Natural killer cell treated with Interleukin-12 subunit alpha and Interleukin-12 subunit beta and Interleukin-15 and Interleukin-18, amount 100 ng/mL, for 72 hours (primary cell): ENCODE measurements around the gene OTUB2. TPM values are rescaled to one million over a fixed set of nuclear protein-coding genes. Genes with fewer than 3 reads are reported as not detected.

ENCODE experiments used
- ATAC-seq, 2 donors: fragments of 150-1000 bp; cut with Tn5 transposase in 1 of 2; sonication (Bioruptor Pico), chemical (Tn5 transposase) in 1 of 2; 2 replicates each; pipeline ENCODE4 v1.10.0; 2021
- DNase-seq: peaks from one replicate; pipeline ENCODE4 v3.0.0; 2022; ENCODE audit warnings: low spot score
- H3K27ac Mint-ChIP-seq, 2 donors: 1 replicate in 1 of 2; 2 replicates in 1 of 2; pipeline ENCODE4 v1.8.0; 2022; ENCODE audit warnings: mixed read lengths in 2 of 2, mild to moderate bottlenecking in 1 of 2, moderate library complexity in 1 of 2
- H3K27me3 Mint-ChIP-seq, 2 donors: 1 replicate in 1 of 2; 2 replicates in 1 of 2; pipeline ENCODE4 v1.8.0; 2022; ENCODE audit warnings: mixed read lengths in 2 of 2
- H3K36me3 Mint-ChIP-seq: one replicate; pipeline ENCODE4 v1.8.0; 2022; ENCODE audit warnings: mixed read lengths
- H3K4me1 Mint-ChIP-seq, 2 donors: 1 replicate in 1 of 2; 2 replicates in 1 of 2; pipeline ENCODE4 v1.8.0; 2022; ENCODE audit warnings: low read depth in 2 of 2, mixed read lengths in 2 of 2, mild to moderate bottlenecking in 1 of 2
- H3K4me3 Mint-ChIP-seq: one replicate; pipeline ENCODE4 v1.8.0; 2022; ENCODE audit warnings: mixed read lengths
- H3K9me3 Mint-ChIP-seq: 2 replicates; pipeline ENCODE4 v1.8.0; 2022; ENCODE audit warnings: mixed read lengths
- total RNA-seq, 2 donors: library from RNA; stranded (reverse); gene quantifications; one replicate each; pipeline ENCODE4 v1.2.3, GENCODE V29; 2022

OTUB2 gene
- total RNA-seq: under 1 TPM; 0.14 to 0.22 TPM

DNA sequence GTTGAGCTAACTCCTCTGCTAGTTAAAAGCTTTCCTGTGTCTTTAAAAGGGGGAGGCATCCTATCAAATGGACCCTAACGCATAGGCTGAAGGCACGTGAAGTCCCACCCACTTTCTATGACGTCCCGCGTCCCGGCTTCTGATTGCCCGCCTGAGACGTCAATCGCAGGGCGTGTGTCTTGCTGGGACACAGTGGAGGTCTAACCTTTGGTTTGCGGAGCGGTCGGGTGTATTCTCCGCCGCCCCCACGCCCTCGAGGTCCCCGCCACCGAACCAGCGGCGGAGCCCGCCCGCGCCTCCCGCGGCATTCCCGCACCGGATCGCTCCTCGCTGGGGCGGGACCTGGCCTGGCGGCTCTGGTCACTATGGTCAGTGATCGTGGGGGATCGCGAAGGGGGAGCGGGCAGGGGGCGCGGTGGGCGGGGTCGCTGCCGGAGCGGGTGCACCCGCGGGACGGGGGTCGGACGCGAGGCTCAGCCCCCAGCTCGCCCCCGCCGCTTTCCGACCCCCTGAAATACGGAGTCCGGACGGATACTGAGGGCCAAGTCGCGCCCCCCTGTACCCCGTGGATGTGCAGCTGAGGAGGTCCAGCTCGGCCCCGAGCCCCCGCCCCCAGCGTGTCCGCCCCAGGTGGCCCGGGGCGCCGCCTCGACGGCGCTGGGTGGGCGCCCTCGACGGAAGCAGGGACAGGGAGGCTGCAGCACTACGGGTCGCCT lies at the start of gene OTUB2:
Gene OTUB2 (plus strand): TSS at position 168 of the 716 bp plus-strand sequence. CDS start 198 bp downstream, at position 366.
- peak within 1 kb of the TSS; percentile 71 for H3K4me3 Mint-ChIP-seq
- ATAC-seq: peak; percentile 98 to 99

DNA sequence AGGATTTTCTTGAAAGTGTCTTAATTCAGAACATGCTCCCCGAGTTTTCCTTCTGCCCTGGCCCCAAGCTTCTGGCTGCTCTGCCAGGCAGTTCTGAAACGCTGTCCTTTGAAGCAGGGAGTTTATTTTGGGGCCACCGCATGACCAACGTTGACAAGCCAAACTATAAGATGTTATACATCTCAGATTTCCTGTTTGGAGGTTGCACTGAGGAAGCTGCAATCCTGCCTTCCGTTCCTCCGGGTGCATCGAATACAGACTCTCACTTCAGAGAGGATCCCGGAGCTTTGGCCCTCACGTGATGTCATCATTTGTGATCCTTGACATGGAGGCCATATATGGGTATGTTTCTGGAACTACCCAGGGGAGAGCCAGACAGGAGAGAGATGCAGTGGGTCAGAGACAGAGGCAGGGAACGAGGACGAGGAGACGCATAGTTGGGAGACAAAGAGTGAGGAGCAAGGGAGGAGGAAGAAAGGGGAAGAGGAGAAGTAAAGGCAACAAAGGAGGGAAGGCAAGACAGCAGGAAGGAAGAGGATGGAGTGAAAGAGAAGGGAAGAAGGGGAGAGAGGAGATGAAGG lies 49.6 kb upstream of the OTUB2 start, which contains the start of gene ASB2:
Gene ASB2 (minus strand): TSS at position 94 of the 581 bp plus-strand sequence. CDS start 12,031 bp downstream, outside the sequence.
- no peak for DNase-seq
- peak within 1 kb of the TSS; percentile 78 to 94 for H3K27ac Mint-ChIP-seq
- peaks cover 4% of the 10 kb centered on the region for H3K9me3 Mint-ChIP-seq

More for the DNA sequence above, at the start of gene OTUB2:
- Mint-ChIP-seq H3K4me1 (peaks cover 7 to 14% of the 10 kb centered on the region in 2 donors), H3K27me3 (peaks cover 0 to 15% of the 10 kb centered on the region in 2 donors), H3K27ac (no peak within 1 kb of the TSS), H3K36me3 (no peaks in the 10 kb centered on the region), H3K9me3 (no peaks in the 10 kb centered on the region)
- peak; percentile 95 for DNase-seq

DNA sequence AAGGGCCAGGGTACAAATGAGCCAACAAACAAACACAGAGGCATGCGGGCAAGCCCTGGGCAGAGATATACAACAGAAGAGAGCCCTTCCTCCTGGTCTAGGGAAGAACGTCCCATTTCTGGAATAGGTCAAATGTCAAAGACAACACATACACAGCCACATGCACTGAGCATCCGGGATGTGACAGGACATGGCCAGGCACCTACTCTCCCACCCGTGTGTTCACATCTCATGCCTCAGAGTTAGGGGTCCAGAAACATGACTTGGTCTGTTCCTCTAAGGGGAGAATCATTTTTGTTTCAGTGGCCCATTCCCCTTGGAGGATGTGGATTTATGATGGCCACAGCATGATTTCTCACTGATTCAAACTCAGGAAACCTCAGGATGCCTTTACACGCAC lies 49.0 kb upstream of the OTUB2 start:
- Mint-ChIP-seq H3K27me3 (peaks cover 6 to 18% of the 10 kb centered on the region in 2 donors), H3K27ac (peak overlapping the region; percentile 78 to 94), H3K4me3 (peak overlapping the region; percentile 85), H3K4me1 (peaks cover 34 to 43% of the 10 kb centered on the region in 2 donors), H3K9me3 (peaks cover 4% of the 10 kb centered on the region), H3K36me3 (peaks cover 16% of the 10 kb centered on the region)
- DNase-seq: no peak
- no peak for ATAC-seq

More for the DNA sequence above, 49.6 kb upstream of the OTUB2 start, which contains the start of gene ASB2:
- peaks cover 6 to 18% of the 10 kb centered on the region in 2 donors for H3K27me3 Mint-ChIP-seq
- peak in 1 of 2 donors; percentile 46 for ATAC-seq
- H3K4me1 Mint-ChIP-seq: peaks cover 39 to 49% of the 10 kb centered on the region in 2 donors
- peak within 1 kb of the TSS; percentile 85 for H3K4me3 Mint-ChIP-seq
- peaks cover 16% of the 10 kb centered on the region for H3K36me3 Mint-ChIP-seq

DNA sequence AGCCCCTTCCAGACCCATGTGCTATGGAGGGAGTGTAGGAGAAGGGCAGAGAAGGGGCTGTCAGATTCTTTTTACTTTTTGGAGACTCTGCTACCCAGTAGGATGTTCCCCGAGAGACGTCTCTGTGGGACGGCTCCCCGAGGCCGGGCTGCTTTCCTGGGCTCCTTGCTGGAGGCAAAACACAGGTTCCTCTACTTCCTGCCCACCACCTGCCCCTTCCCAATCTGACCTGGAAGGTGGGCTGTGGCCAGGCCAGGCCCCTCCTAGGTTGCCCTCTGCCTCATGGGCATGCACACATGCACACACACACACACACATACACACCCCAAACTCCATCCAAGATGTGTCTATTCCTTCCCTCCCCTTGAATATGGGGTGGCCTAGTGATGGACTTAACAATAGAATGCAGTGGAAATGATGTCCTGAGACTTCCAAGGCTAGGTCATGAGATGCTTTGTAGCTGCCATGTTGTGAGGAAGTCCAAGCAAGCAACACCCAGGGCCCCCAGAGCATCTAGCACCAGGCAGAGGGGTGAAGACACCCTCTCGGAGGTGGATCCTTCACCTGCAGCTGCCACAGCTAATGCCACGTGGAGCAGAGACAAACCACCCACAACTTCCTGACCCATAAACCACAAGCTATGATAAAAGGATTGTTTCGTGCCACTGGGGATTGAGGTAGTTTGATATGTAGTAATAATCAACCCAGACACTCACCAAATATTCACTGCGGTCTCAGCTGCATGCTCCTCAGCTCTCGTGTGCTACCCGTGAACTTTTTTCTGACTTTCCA lies 48.2 kb upstream of the OTUB2 start:
- H3K4me1 Mint-ChIP-seq: peaks cover 34 to 39% of the 10 kb centered on the region in 2 donors
- H3K4me3 Mint-ChIP-seq: peak overlapping the region; percentile 85
- H3K9me3 Mint-ChIP-seq: peaks cover 4% of the 10 kb centered on the region
- peaks cover 6 to 18% of the 10 kb centered on the region in 2 donors for H3K27me3 Mint-ChIP-seq
- H3K27ac Mint-ChIP-seq: peak overlapping the region; percentile 78 to 94
- no peak for DNase-seq
- ATAC-seq: peak; percentile 81
- peaks cover 16% of the 10 kb centered on the region for H3K36me3 Mint-ChIP-seq

DNA sequence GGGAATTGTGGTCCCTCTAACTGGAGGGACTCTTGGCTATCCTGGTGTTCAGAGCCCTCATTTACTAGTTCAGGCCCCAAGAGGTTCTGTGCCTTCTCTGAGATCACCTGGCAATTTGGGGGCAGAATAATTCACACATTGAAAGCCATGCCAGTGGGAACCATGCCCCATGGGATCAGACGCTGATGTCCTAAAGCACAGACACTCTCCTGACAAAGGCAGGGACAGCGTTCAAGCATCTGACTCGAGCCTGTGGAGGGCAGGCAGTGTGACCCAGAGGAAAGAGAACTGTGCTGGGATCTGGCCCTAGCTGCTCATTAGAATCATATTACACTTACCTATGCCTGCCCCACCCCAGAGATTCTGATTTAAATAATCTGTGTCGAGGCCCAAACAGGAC lies 47.4 kb upstream of the OTUB2 start:
- H3K36me3 Mint-ChIP-seq: peaks cover 16% of the 10 kb centered on the region
- H3K9me3 Mint-ChIP-seq: peaks cover 4% of the 10 kb centered on the region
- H3K27ac Mint-ChIP-seq: peak overlapping the region; percentile 78 to 94
- DNase-seq: no peak
- H3K4me3 Mint-ChIP-seq: peak overlapping the region; percentile 85
- peak in 1 of 2 donors; percentile 2 for ATAC-seq
- peaks cover 6 to 18% of the 10 kb centered on the region in 2 donors for H3K27me3 Mint-ChIP-seq
- H3K4me1 Mint-ChIP-seq: peaks cover 34 to 39% of the 10 kb centered on the region in 2 donors

DNA sequence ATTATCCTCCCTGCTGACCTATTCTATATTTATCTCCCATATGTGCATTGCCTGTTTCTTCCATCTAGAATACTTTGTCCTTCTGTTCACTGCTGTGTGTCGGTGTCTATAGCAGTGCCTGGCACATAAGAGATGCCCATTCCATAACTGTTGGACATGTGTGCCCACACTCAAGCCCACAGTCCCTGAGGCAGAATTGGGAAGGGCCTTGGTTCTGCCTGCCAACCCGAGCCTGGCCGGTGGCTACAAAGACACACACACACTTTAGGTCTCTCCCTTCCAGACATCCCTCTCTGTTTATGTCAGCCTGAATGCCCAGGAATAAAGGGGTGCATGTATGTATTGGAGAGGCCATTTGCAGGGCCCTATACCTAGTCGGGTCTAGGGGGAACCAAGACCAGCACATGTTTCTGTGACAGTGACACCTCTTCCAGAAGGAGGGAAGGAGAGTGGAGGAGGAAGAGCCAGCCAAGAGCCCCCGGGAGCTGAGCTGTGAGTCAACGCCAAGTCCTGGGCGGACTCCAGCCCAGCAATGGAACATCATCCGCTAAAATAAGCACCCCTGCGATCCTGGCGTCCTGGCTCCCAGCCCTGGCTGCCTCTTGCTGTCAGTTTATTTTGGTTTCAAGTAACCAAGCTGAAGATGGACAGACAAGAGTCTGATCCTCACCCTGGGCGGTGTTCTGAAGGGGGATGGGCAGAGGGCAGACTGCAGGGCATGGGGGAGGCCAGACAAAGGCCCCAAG lies 45.5 kb upstream of the OTUB2 start:
- peak overlapping the region; percentile 79 to 94 for H3K27ac Mint-ChIP-seq

DNA sequence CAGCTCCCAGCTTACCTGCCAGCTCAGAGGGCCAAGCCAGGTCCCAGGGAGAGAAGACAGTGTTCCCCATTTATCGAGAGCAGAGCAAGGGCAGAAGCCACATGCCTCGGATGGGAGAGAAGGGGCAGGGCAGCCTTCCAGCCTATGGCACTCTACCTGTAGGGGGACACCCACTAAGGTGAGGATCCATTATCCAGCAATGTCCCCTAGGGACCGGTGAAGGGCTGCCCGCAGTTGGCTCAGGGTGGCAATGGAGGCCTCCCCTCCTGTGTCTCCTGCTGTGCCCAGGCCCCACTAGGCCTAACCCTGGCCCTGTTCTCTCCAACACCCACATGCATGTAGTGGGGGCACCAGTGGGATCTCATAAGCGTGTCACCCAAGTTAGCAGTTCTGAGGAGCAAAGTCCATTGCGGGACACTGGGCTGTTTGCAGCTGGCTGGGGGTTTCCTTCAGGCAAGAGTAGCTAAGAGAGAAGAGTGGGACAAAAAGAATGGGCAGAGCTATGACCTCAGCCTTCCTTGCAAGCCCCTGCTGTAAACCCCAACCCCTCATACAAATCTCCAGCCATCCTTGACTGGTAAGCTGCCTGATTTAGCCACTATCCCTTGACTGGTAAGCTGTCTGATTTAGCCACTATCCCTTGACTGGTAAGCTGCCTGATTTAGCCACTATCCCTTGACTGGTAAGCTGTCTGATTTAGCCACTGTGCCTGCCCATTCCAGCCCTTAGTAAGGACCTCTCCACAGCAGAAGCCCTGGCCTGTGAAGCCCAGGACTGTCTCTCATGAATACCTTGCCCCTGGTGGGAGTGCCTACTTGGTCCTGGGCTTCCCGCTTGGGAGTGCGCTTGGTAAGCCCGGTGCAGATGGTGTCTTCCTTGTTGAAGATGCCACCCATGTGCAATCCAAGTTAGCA lies 44.6 kb upstream of the OTUB2 start:
- H3K4me1 Mint-ChIP-seq: peaks cover 24 to 26% of the 10 kb centered on the region in 2 donors
- no peak for ATAC-seq

More for the DNA sequence above, 45.5 kb upstream of the OTUB2 start:
- ATAC-seq (no peak), DNase-seq (no peak)
- Mint-ChIP-seq H3K27me3 (peaks cover 5 to 13% of the 10 kb centered on the region in 2 donors), H3K36me3 (peaks cover 15% of the 10 kb centered on the region), H3K4me1 (peaks cover 32 to 35% of the 10 kb centered on the region in 2 donors), H3K9me3 (peaks cover 4% of the 10 kb centered on the region), H3K4me3 (no peak overlapping the region)

DNA sequence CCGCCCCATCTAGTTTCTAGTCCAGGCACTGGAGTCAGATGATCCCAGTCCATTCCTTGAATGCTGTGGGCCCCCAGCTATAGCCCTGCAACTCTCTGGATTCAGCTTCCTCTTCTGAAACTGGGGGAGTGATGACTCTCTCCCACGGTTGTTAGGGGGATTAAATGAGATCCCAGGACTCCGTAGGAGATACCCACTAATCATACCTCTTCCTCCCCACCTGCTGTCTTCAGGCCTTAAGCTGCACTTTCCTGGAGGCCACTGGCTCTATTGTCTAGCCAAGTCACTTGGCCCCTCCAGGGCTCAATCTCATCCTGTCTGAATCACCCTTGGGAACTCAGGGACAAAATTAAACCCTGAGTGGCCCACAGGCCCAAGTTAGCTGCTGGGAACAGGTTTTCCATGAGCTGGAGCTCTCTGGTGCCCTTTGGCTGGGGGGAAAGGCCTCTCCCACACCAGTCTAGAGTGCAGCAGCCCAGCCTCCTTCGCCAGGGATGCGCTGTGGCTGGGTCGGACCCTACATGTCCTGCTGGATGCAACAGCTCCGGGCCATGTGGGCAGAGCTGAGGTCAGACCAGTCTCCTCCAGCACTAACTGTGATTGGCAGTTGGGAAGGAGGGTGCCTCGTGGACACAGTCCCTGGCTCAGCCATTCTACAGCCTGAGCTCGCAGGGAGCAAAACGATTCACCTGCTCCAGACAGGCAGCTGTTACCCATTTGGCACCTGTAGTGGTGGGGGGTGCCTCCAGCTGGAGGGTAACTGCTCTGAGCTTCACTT lies 43.7 kb upstream of the OTUB2 start:
- Mint-ChIP-seq H3K36me3 (peaks cover 5% of the 10 kb centered on the region), H3K27me3 (peaks cover 0 to 4% of the 10 kb centered on the region in 2 donors), H3K9me3 (no peaks in the 10 kb centered on the region), H3K4me3 (no peak overlapping the region), H3K27ac (no peak overlapping the region), H3K4me1 (peaks cover 17 to 19% of the 10 kb centered on the region in 2 donors)
- DNase-seq (no peak), ATAC-seq (no peak)

More for the DNA sequence above, 44.6 kb upstream of the OTUB2 start:
- Mint-ChIP-seq H3K36me3 (peaks cover 9% of the 10 kb centered on the region), H3K9me3 (peaks cover 4% of the 10 kb centered on the region), H3K4me3 (no peak overlapping the region), H3K27ac (no peak overlapping the region), H3K27me3 (peaks cover 0 to 8% of the 10 kb centered on the region in 2 donors)
- no peak for DNase-seq

DNA sequence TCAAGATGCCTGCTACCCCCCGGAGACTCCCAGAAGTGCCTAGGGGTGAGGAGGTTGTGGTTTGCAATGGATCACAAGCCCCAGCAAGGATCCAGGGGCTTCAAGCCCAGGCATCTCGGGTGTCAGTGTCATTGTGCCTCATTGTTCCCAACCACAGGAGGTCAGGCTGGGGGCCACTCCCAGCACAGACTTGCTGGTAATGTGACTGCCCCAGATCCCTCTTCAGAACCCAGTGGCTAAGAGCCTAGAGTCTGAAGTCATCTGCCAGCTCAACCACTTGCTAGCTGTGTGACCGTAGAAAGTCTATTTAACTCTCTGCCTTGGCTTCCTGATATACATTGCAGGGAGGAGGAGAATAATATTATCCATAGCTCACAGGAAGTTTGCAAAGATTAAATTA lies 42.1 kb upstream of the OTUB2 start:
- Mint-ChIP-seq H3K9me3 (no peaks in the 10 kb centered on the region), H3K4me3 (no peak overlapping the region), H3K4me1 (peaks cover 4 to 5% of the 10 kb centered on the region in 2 donors), H3K27ac (no peak overlapping the region), H3K36me3 (no peaks in the 10 kb centered on the region), H3K27me3 (peaks cover 0 to 4% of the 10 kb centered on the region in 2 donors)
- DNase-seq (no peak), ATAC-seq (no peak)

DNA sequence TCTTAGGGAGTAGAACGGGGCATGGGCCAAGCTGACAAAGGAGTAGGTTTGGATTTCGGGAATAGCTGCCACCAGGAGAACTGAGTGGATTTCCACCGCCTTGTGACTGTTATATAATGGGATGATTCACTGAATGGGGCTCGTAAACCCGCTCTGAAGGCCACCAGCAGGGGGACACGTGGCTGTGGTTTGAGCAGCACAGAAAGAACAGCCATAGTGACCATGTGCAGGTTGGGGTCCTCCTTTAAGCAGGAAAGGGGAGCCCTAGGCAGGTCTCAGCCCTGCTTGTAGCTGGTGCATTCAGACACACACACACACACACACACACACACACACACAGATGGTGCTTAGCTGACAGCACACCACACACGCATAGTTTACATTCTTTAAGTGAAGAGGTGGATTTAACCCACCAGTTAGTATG lies 41.1 kb upstream of the OTUB2 start:
- Mint-ChIP-seq H3K4me1 (peaks cover 4 to 5% of the 10 kb centered on the region in 2 donors), H3K36me3 (no peaks in the 10 kb centered on the region), H3K9me3 (no peaks in the 10 kb centered on the region), H3K27ac (peak overlapping the region in 1 of 2 donors; percentile 64), H3K4me3 (no peak overlapping the region), H3K27me3 (peaks cover 0 to 4% of the 10 kb centered on the region in 2 donors)
- DNase-seq (no peak), ATAC-seq (no peak)

DNA sequence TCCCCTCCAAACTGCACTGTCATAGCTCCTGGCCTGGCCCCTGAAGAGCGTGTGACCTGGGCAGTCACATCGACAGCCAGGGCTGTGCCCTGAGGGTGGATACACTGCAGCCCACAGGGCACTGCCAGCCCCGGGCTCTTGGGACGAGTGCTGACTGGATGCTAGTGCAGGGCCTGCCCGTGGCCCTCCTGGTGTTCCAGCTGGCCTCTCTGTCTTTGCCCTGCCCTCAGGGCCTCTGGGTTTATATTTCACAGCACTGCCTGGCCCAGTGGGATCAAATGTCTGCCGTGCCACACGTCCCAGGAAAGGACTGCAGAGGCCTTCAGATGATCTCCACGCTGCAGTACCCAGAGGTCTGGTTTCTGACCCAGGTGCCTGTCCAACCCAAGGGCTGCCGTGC lies 39.2 kb upstream of the OTUB2 start:
- H3K4me3 Mint-ChIP-seq: no peak overlapping the region

More for the DNA sequence above, 39.2 kb upstream of the OTUB2 start:
- ATAC-seq (peak; percentile 37 to 39), DNase-seq (no peak)
- H3K9me3 Mint-ChIP-seq: no peaks in the 10 kb centered on the region
- no peak overlapping the region for H3K27ac Mint-ChIP-seq
- H3K27me3 Mint-ChIP-seq: peaks cover 0 to 9% of the 10 kb centered on the region in 2 donors
- no peaks in the 10 kb centered on the region for H3K4me1 Mint-ChIP-seq
- H3K36me3 Mint-ChIP-seq: no peaks in the 10 kb centered on the region
